ENCODE results near the gene NDRG4. TPM values are rescaled to one million over a fixed set of nuclear protein-coding genes. Genes with fewer than 3 reads are reported as not detected.
A peak's percentile ranks its signal among the peaks of the same experiment; 100 is the strongest.

Gene NDRG4, protein sequence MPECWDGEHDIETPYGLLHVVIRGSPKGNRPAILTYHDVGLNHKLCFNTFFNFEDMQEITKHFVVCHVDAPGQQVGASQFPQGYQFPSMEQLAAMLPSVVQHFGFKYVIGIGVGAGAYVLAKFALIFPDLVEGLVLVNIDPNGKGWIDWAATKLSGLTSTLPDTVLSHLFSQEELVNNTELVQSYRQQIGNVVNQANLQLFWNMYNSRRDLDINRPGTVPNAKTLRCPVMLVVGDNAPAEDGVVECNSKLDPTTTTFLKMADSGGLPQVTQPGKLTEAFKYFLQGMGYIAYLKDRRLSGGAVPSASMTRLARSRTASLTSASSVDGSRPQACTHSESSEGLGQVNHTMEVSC
- total RNA-seq (8.5 TPM), polyA plus RNA-seq (ENCODE audit: insufficient read depth in 1 of 8, insufficient read length in 8 of 8, low replicate concordance in 1 of 8) (10 to 100 TPM; 12.2 to 24.6 (median 17.5) TPM)
- long read RNA-seq, donor 1, partial matches to known transcripts = 0 of 2 reads
- long read RNA-seq, donor 1, other reads (novel, unspliced or antisense) = 0 of 2 reads
- long read RNA-seq, donor 2 = 0 reads
- long read RNA-seq, donor 3, transcript NDRG4-219 (1 exons, 2,700 nt) = major isoform, 7 of 8 reads
- long read RNA-seq, donor 3, partial matches to known transcripts = 0 of 8 reads
- long read RNA-seq, donor 3, other reads (novel, unspliced or antisense) = 0 of 8 reads
- long read RNA-seq, donor 4, transcript NDRG4-219 (1 exons, 2,700 nt) = major isoform, 5 of 5 reads
- long read RNA-seq, donor 4, partial matches to known transcripts = 0 of 5 reads
- long read RNA-seq, donor 4, other reads (novel, unspliced or antisense) = 0 of 5 reads
- long read RNA-seq, donor 5, transcript NDRG4-201 (16 exons, 3,324 nt) = minor isoform, 6 of 22 reads
- long read RNA-seq, donor 5, transcript NDRG4-219 (1 exons, 2,700 nt) = major isoform, 14 of 22 reads
- long read RNA-seq, donor 5, partial matches to known transcripts = 0 of 22 reads
- long read RNA-seq, donor 5, other reads (novel, unspliced or antisense) = 0 of 22 reads
- long read RNA-seq, donor 6, transcript NDRG4-219 (1 exons, 2,700 nt) = major isoform, 6 of 9 reads
- long read RNA-seq, donor 6, partial matches to known transcripts = 0 of 9 reads
- long read RNA-seq, donor 6, other reads (novel, unspliced or antisense) = 0 of 9 reads
- long read RNA-seq, donor 7, transcript NDRG4-219 (1 exons, 2,700 nt) = major isoform, 8 of 14 reads
- long read RNA-seq, donor 7, partial matches to known transcripts = 0 of 14 reads
- long read RNA-seq, donor 7, other reads (novel, unspliced or antisense) = 0 of 14 reads
- long read RNA-seq, donor 8, partial matches to known transcripts = 30 of 32 reads
- long read RNA-seq, donor 8, other reads (novel, unspliced or antisense) = 0 of 32 reads
- long read RNA-seq, donor 9, transcript NDRG4-219 (1 exons, 2,700 nt) = major isoform, 5 of 7 reads
- long read RNA-seq, donor 9, partial matches to known transcripts = 0 of 7 reads
- long read RNA-seq, donor 9, other reads (novel, unspliced or antisense) = 0 of 7 reads
- long read RNA-seq, donor 10, transcript NDRG4-219 (1 exons, 2,700 nt) = major isoform, 10 of 12 reads
- long read RNA-seq, donor 10, partial matches to known transcripts = 0 of 12 reads
- long read RNA-seq, donor 10, other reads (novel, unspliced or antisense) = 0 of 12 reads
- long read RNA-seq, donor 11, transcript NDRG4-219 (1 exons, 2,700 nt) = major isoform, 7 of 8 reads
- long read RNA-seq, donor 11, partial matches to known transcripts = 0 of 8 reads
- long read RNA-seq, donor 11, other reads (novel, unspliced or antisense) = 0 of 8 reads

DNA sequence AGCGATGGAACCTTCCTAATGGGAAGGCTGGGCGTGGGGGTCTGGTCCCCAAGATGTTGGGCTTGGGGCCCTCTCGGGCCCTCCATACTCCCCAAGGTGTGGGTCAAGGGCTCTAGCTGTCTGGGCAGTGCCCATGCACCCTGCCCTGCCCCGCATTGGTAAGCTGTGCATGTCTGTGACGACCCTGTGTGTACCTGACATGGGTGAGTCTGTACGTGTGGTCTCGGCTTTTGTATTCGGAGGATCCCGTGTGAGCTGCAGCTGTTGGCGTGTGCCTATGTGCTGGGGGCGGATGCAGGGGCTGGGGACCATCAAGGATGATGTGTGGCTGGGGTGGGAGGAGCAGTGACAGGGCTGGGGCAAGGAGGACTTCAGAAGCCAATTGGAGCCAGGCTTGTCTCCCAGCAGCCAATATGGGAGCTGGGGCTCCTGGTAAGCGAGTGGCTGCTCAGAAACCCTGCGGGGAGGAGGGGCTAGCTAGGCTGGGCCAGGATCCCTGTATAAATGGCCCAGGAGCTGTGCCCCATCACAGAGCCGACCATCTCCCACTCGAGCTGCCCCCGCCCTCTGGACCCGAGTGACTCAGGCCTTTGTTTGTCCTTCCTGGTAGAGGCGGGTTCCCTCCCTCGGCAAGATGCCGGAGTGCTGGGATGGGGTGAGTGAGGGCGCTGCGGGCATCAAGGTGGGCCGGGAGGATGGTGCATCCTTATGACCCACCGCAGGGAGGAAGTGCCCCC, at the start of gene NDRG4:
Gene NDRG4 (plus strand): TSS at position 529 of the 737 bp plus-strand sequence. CDS start 106 bp downstream, at position 635.
- no peak within 1 kb of the TSS for H3K27ac ChIP-seq (ENCODE audit: low read length)
- peak; percentile 94 for DNase-seq

DNA sequence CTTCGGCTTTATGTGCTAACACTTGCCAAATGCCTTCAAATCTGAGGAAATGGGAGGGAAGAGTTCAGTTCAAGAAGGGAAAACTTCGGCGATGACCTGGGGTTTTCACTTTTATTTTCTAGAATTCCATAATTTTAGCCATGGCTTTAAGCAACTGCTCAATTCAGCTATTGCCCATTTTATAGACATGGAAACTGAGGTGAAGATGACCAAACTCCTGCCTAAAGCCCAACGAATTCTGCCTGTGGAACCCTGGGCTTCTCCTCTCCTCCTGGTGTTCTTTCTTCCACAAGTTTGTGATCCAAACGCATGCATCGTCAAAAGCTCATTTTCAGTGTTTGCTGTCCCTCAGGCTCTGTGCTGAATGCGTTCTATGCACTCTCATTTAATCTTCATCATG, 49.4 kb upstream of the NDRG4 start:
- Histone ChIP-seq H3K4me1 (ENCODE audit: control insufficient read depth, insufficient read depth, low read length) (no peaks in the 10 kb centered on the region), H3K9me3 (replicated peaks; ENCODE audit: control insufficient read depth, low read depth, low read length) (no peaks in the 10 kb centered on the region), H3K27me3 (ENCODE audit: control insufficient read depth, insufficient read depth, low read length) (peaks cover 7% of the 10 kb centered on the region), H3K4me3 (ENCODE audit: low read length) (no peak overlapping the region), H3K27ac (ENCODE audit: low read length) (no peak overlapping the region), H3K36me3 (ENCODE audit: control insufficient read depth, insufficient read depth, low read length) (no peaks in the 10 kb centered on the region)
- 61% methylated on average over 2 of the region's 7 CpGs for WGBS (ENCODE audit: insufficient coverage)
- DNase-seq = no peak

More for the DNA sequence above, at the start of gene NDRG4:
- H3K9me3 ChIP-seq (replicated peaks; ENCODE audit: control insufficient read depth, low read depth, low read length) = no peaks in the 10 kb centered on the region
- 17% methylated on average over 14 of the region's 24 CpGs for WGBS (ENCODE audit: insufficient coverage)
- peak within 1 kb of the TSS; percentile 46 for H3K4me3 ChIP-seq (ENCODE audit: low read length)
- H3K27me3 ChIP-seq (ENCODE audit: control insufficient read depth, insufficient read depth, low read length) = peaks cover 30% of the 10 kb centered on the region
- peaks cover 42% of the 10 kb centered on the region for H3K4me1 ChIP-seq (ENCODE audit: control insufficient read depth, insufficient read depth, low read length)
- peaks cover 9% of the 10 kb centered on the region for H3K36me3 ChIP-seq (ENCODE audit: control insufficient read depth, insufficient read depth, low read length)

DNA sequence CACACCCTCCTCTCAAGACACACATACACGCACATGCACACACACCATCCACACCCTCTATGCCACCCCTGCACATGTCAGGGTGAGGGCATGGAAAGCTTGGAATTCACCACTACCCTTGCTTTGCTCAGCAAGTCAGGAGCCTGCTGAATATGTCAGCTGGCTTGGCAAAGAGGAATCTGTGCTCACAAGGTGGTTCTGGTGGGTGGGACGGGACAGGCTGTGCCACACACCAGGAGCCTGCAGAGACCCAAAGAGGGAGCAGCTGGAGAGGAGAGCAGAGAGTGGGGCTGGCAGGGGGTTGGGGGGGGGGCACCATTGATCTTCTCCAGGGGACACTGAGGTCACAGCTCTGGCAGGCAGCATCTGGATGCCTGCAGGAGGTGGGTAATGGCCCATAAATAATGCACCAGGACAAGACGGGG, 48.7 kb upstream of the NDRG4 start:
- no peak for DNase-seq
- WGBS (ENCODE audit: insufficient coverage) = 33% methylated on average over 3 of the region's 3 CpGs
- Histone ChIP-seq H3K4me1 (ENCODE audit: control insufficient read depth, insufficient read depth, low read length) (no peaks in the 10 kb centered on the region), H3K27ac (ENCODE audit: low read length) (no peak overlapping the region), H3K4me3 (ENCODE audit: low read length) (no peak overlapping the region), H3K36me3 (ENCODE audit: control insufficient read depth, insufficient read depth, low read length) (no peaks in the 10 kb centered on the region), H3K27me3 (ENCODE audit: control insufficient read depth, insufficient read depth, low read length) (peaks cover 8% of the 10 kb centered on the region), H3K9me3 (replicated peaks; ENCODE audit: control insufficient read depth, low read depth, low read length) (no peaks in the 10 kb centered on the region)

DNA sequence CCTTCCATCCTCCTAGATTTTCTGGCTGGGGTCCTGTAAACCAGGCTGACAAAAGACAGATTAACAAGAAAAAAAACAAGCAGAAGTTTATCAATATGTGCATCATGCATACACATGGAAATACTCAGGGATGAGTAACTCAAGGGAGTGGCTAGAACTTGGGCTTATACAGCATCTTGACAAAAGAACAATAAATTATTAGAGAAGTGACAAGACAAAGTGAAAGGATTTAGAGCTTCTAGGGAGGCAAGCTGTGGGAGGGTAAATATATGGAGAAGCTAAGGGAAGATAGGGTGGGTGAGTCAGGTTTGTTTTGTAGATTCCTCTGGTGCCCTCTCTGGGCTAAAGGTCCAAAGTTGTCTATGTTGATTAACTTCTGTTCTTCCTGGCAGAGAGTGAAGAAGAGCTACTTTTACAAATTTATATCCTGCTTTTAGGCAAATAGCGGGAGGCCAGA, 48.0 kb upstream of the NDRG4 start:
- Histone ChIP-seq H3K4me1 (ENCODE audit: control insufficient read depth, insufficient read depth, low read length) (no peaks in the 10 kb centered on the region), H3K4me3 (ENCODE audit: low read length) (no peak overlapping the region), H3K9me3 (replicated peaks; ENCODE audit: control insufficient read depth, low read depth, low read length) (no peaks in the 10 kb centered on the region), H3K27me3 (ENCODE audit: control insufficient read depth, insufficient read depth, low read length) (peaks cover 8% of the 10 kb centered on the region), H3K27ac (ENCODE audit: low read length) (no peak overlapping the region), H3K36me3 (ENCODE audit: control insufficient read depth, insufficient read depth, low read length) (no peaks in the 10 kb centered on the region)
- no CpG with 5 or more reads among the region's 1 CpG for WGBS (ENCODE audit: insufficient coverage)
- no peak for DNase-seq

DNA sequence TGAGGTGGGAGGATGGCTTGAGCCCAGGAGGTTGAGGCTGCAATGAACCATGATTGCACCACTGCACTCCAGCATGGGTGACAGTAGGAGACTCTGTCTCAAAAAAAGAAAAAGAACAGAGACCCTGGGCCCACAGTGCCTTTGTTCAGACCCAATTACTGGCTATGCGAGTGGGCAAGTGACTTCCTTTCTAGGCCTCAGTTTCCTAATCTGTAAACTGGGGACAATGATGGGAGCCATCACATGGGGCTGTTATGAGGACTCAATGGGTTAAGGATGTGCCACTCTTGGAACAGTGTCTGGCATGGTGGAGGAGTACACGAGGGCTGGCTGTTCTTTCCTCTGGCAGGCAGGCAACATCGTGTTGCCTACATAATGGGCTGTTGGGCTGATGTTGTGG, 47.3 kb upstream of the NDRG4 start:
- Histone ChIP-seq H3K4me1 (ENCODE audit: control insufficient read depth, insufficient read depth, low read length) (no peaks in the 10 kb centered on the region), H3K9me3 (replicated peaks; ENCODE audit: control insufficient read depth, low read depth, low read length) (no peaks in the 10 kb centered on the region), H3K36me3 (ENCODE audit: control insufficient read depth, insufficient read depth, low read length) (no peaks in the 10 kb centered on the region), H3K4me3 (ENCODE audit: low read length) (no peak overlapping the region), H3K27me3 (ENCODE audit: control insufficient read depth, insufficient read depth, low read length) (peaks cover 8% of the 10 kb centered on the region), H3K27ac (ENCODE audit: low read length) (no peak overlapping the region)
- no peak for DNase-seq
- 71% methylated on average over 3 of the region's 3 CpGs for WGBS (ENCODE audit: insufficient coverage)

DNA sequence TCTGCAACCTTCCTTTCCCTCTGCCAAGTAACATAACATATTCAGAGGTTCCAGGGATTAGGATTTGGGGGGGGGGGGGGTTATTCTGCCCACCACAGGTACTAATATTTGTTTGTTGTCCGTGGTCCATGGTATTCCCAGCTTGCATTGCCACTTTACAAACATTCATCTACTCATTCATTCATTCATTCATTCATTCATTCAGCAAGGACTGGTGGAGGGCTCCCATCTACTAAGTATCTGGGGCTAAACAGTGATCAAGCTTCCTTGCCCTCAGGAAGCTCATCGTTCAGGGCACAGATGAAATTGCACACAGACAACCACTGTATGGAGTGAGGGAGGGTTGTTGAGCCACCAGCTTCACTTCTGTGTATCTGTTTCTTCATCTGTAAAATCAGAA, 45.8 kb upstream of the NDRG4 start:
- Histone ChIP-seq H3K4me1 (ENCODE audit: control insufficient read depth, insufficient read depth, low read length) (no peaks in the 10 kb centered on the region), H3K27ac (ENCODE audit: low read length) (no peak overlapping the region), H3K9me3 (replicated peaks; ENCODE audit: control insufficient read depth, low read depth, low read length) (no peaks in the 10 kb centered on the region), H3K36me3 (ENCODE audit: control insufficient read depth, insufficient read depth, low read length) (no peaks in the 10 kb centered on the region), H3K4me3 (ENCODE audit: low read length) (no peak overlapping the region), H3K27me3 (ENCODE audit: control insufficient read depth, insufficient read depth, low read length) (peaks cover 16% of the 10 kb centered on the region)
- no CpG with 5 or more reads among the region's 2 CpGs for WGBS (ENCODE audit: insufficient coverage)
- no peak for DNase-seq

DNA sequence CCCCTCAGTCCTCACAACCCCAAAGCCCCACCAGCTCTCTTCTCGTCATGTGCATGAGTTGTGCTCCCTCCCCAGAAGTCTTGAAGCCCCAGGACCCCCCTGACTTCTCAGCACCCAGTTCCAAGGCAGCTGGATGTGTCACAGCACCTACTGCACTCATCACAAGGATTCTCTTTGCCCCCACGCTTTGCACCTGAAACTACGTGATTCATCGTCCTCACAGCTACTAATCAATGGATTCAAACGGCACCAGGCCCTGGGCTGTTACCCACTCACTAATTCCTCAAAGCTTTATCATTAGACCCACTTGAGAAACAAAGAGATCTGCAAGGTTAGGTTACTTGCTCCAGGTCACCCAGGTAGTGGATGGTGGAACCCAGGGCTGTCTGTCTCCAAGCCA, 45.1 kb upstream of the NDRG4 start:
- DNase-seq = no peak
- no peaks in the 10 kb centered on the region for H3K4me1 ChIP-seq (ENCODE audit: control insufficient read depth, insufficient read depth, low read length)
- H3K27ac ChIP-seq (ENCODE audit: low read length) = no peak overlapping the region
- H3K27me3 ChIP-seq (ENCODE audit: control insufficient read depth, insufficient read depth, low read length) = peaks cover 21% of the 10 kb centered on the region
- no peaks in the 10 kb centered on the region for H3K9me3 ChIP-seq (replicated peaks; ENCODE audit: control insufficient read depth, low read depth, low read length)
- WGBS (ENCODE audit: insufficient coverage) = 83% methylated on average over 4 of the region's 5 CpGs
- H3K36me3 ChIP-seq (ENCODE audit: control insufficient read depth, insufficient read depth, low read length) = no peaks in the 10 kb centered on the region
- no peak overlapping the region for H3K4me3 ChIP-seq (ENCODE audit: low read length)

DNA sequence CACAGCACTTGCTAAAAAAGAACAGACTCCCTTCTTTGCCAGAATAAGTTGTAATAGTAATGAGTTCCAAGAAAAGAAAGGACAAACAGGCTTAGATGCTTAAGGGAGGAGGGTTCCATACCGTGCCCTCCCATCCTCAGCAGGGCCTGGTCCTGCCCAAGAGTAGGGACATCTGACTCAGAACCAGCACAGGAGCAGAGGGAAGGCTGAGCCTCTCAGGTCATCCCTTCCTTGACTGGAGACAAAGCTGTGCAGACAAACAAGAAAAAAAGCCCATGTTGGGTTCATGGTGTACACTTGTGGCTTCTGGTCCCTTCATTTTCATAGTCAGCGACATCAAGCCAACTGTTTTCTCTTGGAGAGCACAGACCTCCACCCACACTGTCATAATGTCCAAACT, 44.2 kb upstream of the NDRG4 start:
- H3K9me3 ChIP-seq (replicated peaks; ENCODE audit: control insufficient read depth, low read depth, low read length) = no peaks in the 10 kb centered on the region
- H3K27me3 ChIP-seq (ENCODE audit: control insufficient read depth, insufficient read depth, low read length) = peaks cover 21% of the 10 kb centered on the region
- no peak overlapping the region for H3K27ac ChIP-seq (ENCODE audit: low read length)
- no peak for DNase-seq
- H3K36me3 ChIP-seq (ENCODE audit: control insufficient read depth, insufficient read depth, low read length) = no peaks in the 10 kb centered on the region
- no peaks in the 10 kb centered on the region for H3K4me1 ChIP-seq (ENCODE audit: control insufficient read depth, insufficient read depth, low read length)
- no peak overlapping the region for H3K4me3 ChIP-seq (ENCODE audit: low read length)
- no CpG with 5 or more reads among the region's 2 CpGs for WGBS (ENCODE audit: insufficient coverage)

Measured in muscle of leg (tissue), 16 donors.